HepG2 (cell line): ENCODE results near the gene GCNT3. TPM values are rescaled to one million over a fixed set of nuclear protein-coding genes. Genes with fewer than 3 reads are reported as not detected.

ENCODE experiments used
- CC2D1A ChIP-seq: sonication (generic); formaldehyde crosslinking; IDR thresholded peaks from 2 replicates; pipeline ENCODE4 v1.8.1; 2023; ENCODE audit warnings: mild to moderate bottlenecking, missing genetic modification reagents
- CCDC6 ChIP-seq: sonication (generic); formaldehyde crosslinking; IDR thresholded peaks from 2 replicates; pipeline ENCODE4 v1.8.1; 2022; ENCODE audit warnings: mild to moderate bottlenecking, missing genetic modification reagents, moderate library complexity
- IRF2 ChIP-seq: IDR thresholded peaks from 2 replicates; pipeline ENCODE4 v1.6.1; 2018; ENCODE audit warnings: missing genetic modification reagents, missing compliant biosample characterization
- ISL2 ChIP-seq: sonication (generic); formaldehyde crosslinking; IDR thresholded peaks from 2 replicates; pipeline ENCODE4 v1.5.0; 2020; ENCODE audit warnings: missing genetic modification reagents
- KDM6A ChIP-seq: IDR thresholded peaks from 2 replicates; pipeline ENCODE4 v1.6.1; 2016; ENCODE audit warnings: low read depth
- KLF6 ChIP-seq: IDR thresholded peaks from 2 replicates; pipeline ENCODE4 v1.8.0; 2016; ENCODE audit warnings: missing biosample characterization, missing genetic modification reagents
- MEIS2 ChIP-seq: sonication (generic); formaldehyde crosslinking; IDR thresholded peaks from 2 replicates; pipeline ENCODE4 v1.9.0; 2021; ENCODE audit warnings: mild to moderate bottlenecking, missing genetic modification reagents
- PHF20 ChIP-seq: sonication (generic); formaldehyde crosslinking; IDR thresholded peaks from 2 replicates; pipeline ENCODE4 v1.5.0; 2020; ENCODE audit warnings: mild to moderate bottlenecking, missing genetic modification reagents
- PHF21A ChIP-seq: sonication (generic); formaldehyde crosslinking; IDR thresholded peaks from 2 replicates; pipeline ENCODE4 v1.5.0; 2020; ENCODE audit warnings: mild to moderate bottlenecking, missing genetic modification reagents
- RBFOX2 ChIP-seq: fragments of 200-400 bp; formaldehyde crosslinking; IDR thresholded peaks from 2 replicates; pipeline ENCODE4 v1.6.1; 2017; ENCODE audit warnings: low read depth, mild to moderate bottlenecking, low read length
- TEAD3 ChIP-seq: optimal IDR thresholded peaks from 2 replicates; pipeline ENCODE3; 2016; ENCODE audit warnings: borderline replicate concordance
- ZNF232 ChIP-seq: sonication (generic); formaldehyde crosslinking; IDR thresholded peaks from 2 replicates; pipeline ENCODE4 v1.4.0; 2020; ENCODE audit warnings: missing genetic modification reagents, borderline replicate concordance
- ZNF235 ChIP-seq: sonication (generic); formaldehyde crosslinking; IDR thresholded peaks from 2 replicates; pipeline ENCODE4 v1.8.1; 2023; ENCODE audit warnings: mild to moderate bottlenecking, missing genetic modification reagents, borderline replicate concordance
- ZNF570 ChIP-seq: sonication (generic); formaldehyde crosslinking; IDR thresholded peaks from 2 replicates; pipeline ENCODE4 v1.4.0; 2020; ENCODE audit warnings: mild to moderate bottlenecking, missing genetic modification reagents, borderline replicate concordance
- ZNF713 ChIP-seq: sonication (generic); formaldehyde crosslinking; IDR thresholded peaks from 2 replicates; pipeline ENCODE4 v1.4.0; 2020; ENCODE audit warnings: mild to moderate bottlenecking, missing genetic modification reagents
- ZSCAN12 ChIP-seq: sonication (generic); formaldehyde crosslinking; IDR thresholded peaks from 2 replicates; pipeline ENCODE4 v1.9.0; 2021; ENCODE audit warnings: mild to moderate bottlenecking, missing genetic modification reagents
- polyA plus RNA-seq, 8 experiments: library from polyadenylated mRNA; depleted of rRNA in 3 of 8; stranded (reverse) in 7 of 8; unstranded in 1 of 8; fragments of >200 nt; fragmentation: Illumina TruSeq in 4 of 8; extraction: Trizol in 4 of 8; gene quantifications; 2 replicates each; pipeline versions ENCODE4 v1.2.1 to v1.2.3, GENCODE V29; 2011 to 2016; ENCODE audit warnings: low read depth in 4 of 8, missing spikeins in 1 of 8, mixed read lengths in 1 of 8; ENCODE audit not compliant: insufficient read depth in 1 of 8
- total RNA-seq, 5 experiments: library from RNA; depleted of rRNA; stranded (reverse); fragments of >200 nt; fragmentation: Illumina TruSeq; extraction: Trizol; gene quantifications; 2 replicates each; pipeline ENCODE4 v1.2.3, GENCODE V29; 2016; ENCODE audit warnings: low read depth in 1 of 5
- TF ChIP-seq, protein P1 (sequence below): sonication (generic); formaldehyde crosslinking; IDR thresholded peaks from 2 replicates; pipeline ENCODE4 v1.4.0; 2020; ENCODE audit warnings: missing genetic modification reagents
- TF ChIP-seq, protein P2 (sequence below): sonication (generic); formaldehyde crosslinking; IDR thresholded peaks from 2 replicates; pipeline ENCODE4 v1.4.0; 2020; ENCODE audit warnings: missing genetic modification reagents, mild to moderate bottlenecking, borderline replicate concordance
- TF ChIP-seq, protein P3 (sequence below): IDR thresholded peaks from 2 replicates; pipeline ENCODE4 v1.6.1; 2018; ENCODE audit warnings: missing genetic modification reagents, mild to moderate bottlenecking, missing compliant biosample characterization
- TF ChIP-seq, protein P4 (sequence below): sonication (generic); formaldehyde crosslinking; IDR thresholded peaks from 2 replicates; pipeline ENCODE4 v1.5.1; 2020; ENCODE audit warnings: mild to moderate bottlenecking, missing genetic modification reagents, moderate library complexity
- TF ChIP-seq, protein P5 (sequence below): sonication (generic); formaldehyde crosslinking; IDR thresholded peaks from 2 replicates; pipeline ENCODE4 v1.5.0; 2020; ENCODE audit warnings: mild to moderate bottlenecking, low read depth, missing genetic modification reagents, borderline replicate concordance

GCNT3 gene
- total and polyA plus RNA-seq, 2 of the 13 experiments (the other 11 are each of a cell fraction or from before 2014, with no cell fraction given): 6.8 to 9.8 TPM

DNA sequence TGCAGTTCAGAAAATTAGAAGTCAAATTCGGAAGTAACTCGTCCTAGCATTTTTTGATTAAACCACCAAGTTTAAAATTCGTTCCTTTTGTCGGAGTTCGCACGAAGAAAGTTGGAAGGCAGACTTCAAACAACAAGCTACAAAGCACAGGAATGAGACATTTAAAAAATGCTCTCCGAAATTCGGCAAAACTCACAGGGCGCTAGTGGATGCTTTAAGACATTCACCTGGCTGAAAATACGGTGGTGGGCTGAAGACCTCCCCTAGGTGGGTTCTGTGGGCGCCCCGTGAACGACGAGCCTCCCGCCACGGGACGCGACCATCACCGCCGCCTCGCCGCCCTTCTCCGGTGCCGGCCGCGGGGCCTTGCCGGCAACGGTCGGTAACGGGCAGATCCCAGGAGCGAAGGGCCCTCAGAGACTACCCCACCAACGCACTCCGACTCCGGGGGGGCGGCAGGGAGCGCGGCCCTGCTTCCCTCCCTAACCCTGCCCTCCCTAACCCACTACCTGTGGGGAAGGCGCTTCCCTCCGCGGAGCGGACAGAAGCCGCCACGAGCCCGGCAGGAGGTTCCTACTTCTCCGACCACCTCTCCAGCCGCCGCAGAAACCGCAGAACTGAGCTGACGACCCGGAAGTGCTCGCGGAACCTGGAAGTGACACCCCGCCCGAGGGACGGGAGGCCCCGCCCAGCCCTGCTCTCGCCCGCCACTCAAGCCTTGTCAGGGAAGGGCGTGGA is 45.5 kb downstream of the GCNT3 start, which contains the start of gene GTF2A2 (continued):
- no peak for TF ChIP-seq ZNF570 (CRISPR knock-in tag)
- no peak for TF ChIP-seq TEAD3
- TF ChIP-seq, protein P1, sequence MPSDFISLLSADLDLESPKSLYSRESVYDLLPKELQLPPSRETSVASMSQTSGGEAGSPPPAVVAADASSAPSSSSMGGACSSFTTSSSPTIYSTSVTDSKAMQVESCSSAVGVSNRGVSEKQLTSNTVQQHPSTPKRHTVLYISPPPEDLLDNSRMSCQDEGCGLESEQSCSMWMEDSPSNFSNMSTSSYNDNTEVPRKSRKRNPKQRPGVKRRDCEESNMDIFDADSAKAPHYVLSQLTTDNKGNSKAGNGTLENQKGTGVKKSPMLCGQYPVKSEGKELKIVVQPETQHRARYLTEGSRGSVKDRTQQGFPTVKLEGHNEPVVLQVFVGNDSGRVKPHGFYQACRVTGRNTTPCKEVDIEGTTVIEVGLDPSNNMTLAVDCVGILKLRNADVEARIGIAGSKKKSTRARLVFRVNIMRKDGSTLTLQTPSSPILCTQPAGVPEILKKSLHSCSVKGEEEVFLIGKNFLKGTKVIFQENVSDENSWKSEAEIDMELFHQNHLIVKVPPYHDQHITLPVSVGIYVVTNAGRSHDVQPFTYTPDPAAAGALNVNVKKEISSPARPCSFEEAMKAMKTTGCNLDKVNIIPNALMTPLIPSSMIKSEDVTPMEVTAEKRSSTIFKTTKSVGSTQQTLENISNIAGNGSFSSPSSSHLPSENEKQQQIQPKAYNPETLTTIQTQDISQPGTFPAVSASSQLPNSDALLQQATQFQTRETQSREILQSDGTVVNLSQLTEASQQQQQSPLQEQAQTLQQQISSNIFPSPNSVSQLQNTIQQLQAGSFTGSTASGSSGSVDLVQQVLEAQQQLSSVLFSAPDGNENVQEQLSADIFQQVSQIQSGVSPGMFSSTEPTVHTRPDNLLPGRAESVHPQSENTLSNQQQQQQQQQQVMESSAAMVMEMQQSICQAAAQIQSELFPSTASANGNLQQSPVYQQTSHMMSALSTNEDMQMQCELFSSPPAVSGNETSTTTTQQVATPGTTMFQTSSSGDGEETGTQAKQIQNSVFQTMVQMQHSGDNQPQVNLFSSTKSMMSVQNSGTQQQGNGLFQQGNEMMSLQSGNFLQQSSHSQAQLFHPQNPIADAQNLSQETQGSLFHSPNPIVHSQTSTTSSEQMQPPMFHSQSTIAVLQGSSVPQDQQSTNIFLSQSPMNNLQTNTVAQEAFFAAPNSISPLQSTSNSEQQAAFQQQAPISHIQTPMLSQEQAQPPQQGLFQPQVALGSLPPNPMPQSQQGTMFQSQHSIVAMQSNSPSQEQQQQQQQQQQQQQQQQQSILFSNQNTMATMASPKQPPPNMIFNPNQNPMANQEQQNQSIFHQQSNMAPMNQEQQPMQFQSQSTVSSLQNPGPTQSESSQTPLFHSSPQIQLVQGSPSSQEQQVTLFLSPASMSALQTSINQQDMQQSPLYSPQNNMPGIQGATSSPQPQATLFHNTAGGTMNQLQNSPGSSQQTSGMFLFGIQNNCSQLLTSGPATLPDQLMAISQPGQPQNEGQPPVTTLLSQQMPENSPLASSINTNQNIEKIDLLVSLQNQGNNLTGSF (CRISPR knock-in tag): no peak
- no peak for TF ChIP-seq ZSCAN12
- TF ChIP-seq ZNF235 (CRISPR knock-in tag): peak; percentile 46; the same call in 1 of the 2 replicates
- TF ChIP-seq IRF2: peak; percentile 62
- TF ChIP-seq, protein P2, sequence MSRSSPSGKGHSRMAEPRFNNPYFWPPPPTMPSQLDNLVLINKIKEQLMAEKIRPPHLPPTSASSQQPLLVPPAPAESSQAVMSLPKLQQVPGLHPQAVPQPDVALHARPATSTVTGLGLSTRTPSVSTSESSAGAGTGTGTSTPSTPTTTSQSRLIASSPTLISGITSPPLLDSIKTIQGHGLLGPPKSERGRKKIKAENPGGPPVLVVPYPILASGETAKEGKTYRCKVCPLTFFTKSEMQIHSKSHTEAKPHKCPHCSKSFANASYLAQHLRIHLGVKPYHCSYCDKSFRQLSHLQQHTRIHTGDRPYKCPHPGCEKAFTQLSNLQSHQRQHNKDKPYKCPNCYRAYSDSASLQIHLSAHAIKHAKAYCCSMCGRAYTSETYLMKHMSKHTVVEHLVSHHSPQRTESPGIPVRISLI (CRISPR knock-in tag): peak; percentile 29; the same call in 1 of the 2 replicates
- TF ChIP-seq KDM6A: no peak
- TF ChIP-seq KLF6 (CRISPR knock-in tag): no peak
- peak; percentile 48; the same call in 1 of the 2 replicates for TF ChIP-seq ISL2 (CRISPR knock-in tag)
- no peak for TF ChIP-seq PHF21A (CRISPR knock-in tag)
- TF ChIP-seq ZNF713 (CRISPR knock-in tag): no peak
- TF ChIP-seq, protein P3, sequence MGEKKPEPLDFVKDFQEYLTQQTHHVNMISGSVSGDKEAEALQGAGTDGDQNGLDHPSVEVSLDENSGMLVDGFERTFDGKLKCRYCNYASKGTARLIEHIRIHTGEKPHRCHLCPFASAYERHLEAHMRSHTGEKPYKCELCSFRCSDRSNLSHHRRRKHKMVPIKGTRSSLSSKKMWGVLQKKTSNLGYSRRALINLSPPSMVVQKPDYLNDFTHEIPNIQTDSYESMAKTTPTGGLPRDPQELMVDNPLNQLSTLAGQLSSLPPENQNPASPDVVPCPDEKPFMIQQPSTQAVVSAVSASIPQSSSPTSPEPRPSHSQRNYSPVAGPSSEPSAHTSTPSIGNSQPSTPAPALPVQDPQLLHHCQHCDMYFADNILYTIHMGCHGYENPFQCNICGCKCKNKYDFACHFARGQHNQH (CRISPR knock-in tag): peak; percentile 57; the same call in 1 of the 2 replicates
- TF ChIP-seq ZNF232 (CRISPR knock-in tag): 0 out of 2 replicates have a peak, but pooled peaks have one; percentile 46
- TF ChIP-seq RBFOX2: peak; percentile 92
- TF ChIP-seq, protein P4, sequence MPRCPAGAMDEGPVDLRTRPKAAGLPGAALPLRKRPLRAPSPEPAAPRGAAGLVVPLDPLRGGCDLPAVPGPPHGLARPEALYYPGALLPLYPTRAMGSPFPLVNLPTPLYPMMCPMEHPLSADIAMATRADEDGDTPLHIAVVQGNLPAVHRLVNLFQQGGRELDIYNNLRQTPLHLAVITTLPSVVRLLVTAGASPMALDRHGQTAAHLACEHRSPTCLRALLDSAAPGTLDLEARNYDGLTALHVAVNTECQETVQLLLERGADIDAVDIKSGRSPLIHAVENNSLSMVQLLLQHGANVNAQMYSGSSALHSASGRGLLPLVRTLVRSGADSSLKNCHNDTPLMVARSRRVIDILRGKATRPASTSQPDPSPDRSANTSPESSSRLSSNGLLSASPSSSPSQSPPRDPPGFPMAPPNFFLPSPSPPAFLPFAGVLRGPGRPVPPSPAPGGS (CRISPR knock-in tag): peak; percentile 59; the same call in 1 of the 2 replicates
- TF ChIP-seq, protein P5, sequence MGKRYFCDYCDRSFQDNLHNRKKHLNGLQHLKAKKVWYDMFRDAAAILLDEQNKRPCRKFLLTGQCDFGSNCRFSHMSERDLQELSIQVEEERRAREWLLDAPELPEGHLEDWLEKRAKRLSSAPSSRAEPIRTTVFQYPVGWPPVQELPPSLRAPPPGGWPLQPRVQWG (CRISPR knock-in tag): no peak
- peak; percentile 61; the same call in 1 of the 2 replicates for TF ChIP-seq MEIS2 (CRISPR knock-in tag)
- TF ChIP-seq CCDC6 (CRISPR knock-in tag): peak; percentile 44; the same call in 1 of the 2 replicates
- TF ChIP-seq CC2D1A (CRISPR knock-in tag): no peak
- peak; percentile 89 for TF ChIP-seq PHF20 (CRISPR knock-in tag)
